CD4-positive, alpha-beta T cell treated with Interleukin-6 at 100 ng/mL for 8 hours (primary cell): ENCODE data around the gene SFSWAP.
"Not testable (repeated sequence)": the region's sequence is repeated elsewhere in the genome, so short reads cannot be mapped to it uniquely, and the experiment has no call there.

ENCODE experiments used
- DNase-seq: peaks from one replicate; pipeline ENCODE4 v3.0.0-alpha.2; 2020; ENCODE audit warnings: mixed read lengths, low spot score

The SFSWAP gene

DNA sequence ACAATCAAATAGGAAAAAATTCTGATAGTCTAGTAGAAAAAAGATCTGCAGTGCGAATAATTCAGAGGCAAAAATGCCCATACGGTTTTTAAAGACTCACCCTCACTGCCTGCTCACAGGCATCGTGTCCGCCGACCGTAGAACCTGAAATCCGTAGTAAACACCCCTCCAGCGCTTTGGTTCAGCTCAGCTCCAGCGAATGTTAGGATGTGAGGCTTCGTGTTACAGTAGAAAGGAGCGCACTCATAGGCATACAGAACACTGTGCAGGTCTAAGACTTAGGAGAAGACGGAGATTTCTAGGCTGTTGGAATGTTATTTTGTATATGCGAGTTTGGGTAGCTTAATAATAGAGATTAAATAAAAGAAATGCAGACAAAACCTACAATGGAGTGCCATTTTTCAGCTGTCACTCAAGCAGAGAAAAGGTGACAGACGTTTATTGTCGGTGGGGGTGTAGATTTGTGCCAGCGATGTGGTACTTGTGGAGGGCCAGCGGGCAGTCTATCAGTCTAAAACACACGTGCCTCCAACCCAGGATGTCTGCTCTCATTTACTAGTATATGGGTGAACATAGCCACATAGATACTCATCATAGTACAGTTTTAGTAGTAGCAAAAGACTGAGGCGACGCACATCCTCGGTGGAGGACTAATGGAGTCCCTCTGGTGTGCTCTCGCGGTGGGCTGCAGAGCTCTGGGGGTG lies 25.7 kb downstream of the SFSWAP start:
- no peak for DNase-seq

DNA sequence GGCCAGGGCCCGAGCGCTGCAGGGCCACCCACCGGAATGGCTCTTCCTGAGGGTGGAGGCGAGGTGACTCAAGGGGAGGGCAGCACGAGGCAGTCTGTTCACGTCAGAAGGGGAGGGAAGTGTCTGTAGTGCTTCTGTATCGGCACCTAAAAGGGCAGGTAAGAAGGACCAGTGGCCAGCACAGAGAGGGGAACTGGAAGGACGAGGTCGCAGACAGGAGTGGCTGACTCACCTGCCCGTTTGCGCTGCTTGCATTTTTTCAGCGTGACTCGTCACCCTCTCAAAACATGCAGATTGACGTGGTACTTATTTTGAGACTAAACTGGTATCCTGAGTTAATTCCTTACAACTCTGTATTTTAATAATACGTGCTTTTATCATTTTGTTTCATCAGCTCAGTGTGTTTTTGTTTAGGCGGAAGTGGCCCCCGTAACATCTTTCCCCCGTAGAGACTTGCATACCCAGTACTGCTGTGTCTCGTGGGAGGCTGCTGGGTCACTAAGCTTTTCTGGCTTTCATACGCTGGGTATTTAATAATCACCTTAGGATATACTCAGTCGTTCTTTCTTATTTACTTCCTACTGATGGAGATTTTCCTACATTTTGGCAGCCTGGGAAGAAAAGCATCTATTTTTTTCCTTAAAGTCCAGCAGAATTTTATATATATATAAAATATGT lies 26.4 kb downstream of the SFSWAP start:
- no peak for DNase-seq

DNA sequence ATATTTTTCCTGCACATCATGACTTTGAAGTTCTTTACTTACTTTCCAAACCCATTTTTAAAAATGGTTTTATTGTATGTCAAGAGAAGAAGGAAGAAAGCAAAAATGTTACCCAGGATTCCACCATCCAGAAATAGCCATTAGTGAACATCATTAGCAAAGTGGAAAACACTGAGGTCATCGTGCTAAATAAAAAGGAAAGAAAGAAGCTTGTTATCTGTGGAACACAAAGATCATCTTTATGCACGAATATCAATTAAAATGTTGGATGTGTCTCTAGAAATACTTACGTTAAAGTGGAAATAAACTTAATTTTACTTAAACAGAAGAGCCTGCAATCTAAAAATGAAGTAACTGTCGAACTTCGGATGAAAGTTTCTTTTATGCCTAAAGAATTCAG lies 27.3 kb downstream of the SFSWAP start:
- no peak for DNase-seq

DNA sequence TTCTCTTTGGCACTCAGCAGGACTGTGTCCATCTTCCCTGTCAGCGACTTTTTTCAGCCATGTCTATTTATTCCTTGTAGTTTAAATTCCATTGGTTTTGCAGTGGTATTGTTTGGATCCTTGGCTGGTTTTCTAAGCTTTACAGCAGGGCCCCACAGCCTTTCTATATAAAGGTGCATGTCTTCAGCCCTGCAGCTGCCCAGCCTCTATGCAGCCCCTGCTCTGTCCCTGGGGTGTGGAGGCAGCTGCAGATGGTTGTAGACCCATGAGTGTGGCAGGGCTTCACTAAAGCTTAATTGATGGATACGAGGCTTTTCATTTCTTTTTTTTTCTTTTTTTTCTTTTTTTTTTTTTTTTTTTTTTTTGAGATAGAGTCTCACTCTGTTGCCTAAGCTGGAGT lies 29.7 kb downstream of the SFSWAP start:
- no peak for DNase-seq

DNA sequence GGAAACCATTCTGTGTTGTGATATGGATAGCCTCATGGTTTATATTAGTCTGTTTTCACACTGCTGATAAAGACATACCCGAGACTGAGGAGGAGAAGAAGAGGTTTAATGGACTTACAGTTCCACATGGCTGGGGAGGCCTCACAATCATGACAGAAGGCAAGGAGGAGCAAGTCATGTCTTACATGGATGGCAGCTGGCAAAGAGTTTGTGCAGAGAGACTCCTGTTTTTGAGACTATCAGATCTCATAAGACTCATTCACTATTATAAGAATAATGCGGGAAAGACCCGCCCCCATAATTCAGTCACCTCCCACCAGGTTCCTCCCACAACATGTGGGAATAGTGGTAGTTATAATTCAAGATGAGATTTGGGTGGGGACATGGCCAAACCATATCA lies 31.9 kb downstream of the SFSWAP start:
- DNase-seq, result not testable (repeated sequence)

DNA sequence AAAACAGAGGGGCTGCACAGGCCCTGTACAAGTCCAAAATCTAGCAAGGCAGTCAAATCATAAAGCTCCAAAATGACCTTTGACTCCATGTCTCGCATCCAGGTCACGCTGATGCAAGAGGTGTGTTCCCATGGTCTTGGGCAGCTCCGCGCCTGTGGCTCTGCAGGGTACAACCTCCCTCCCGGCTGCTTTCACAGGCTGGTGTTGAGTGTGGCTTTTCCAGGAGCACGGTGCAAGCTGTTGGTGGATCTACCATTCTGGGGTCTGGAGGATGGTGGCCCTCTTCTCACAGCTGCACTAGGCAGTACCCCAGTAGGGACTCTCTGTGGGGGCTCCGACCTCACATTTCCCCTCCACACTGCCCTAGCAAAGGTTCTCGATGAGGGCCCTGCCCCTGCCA lies 32.5 kb downstream of the SFSWAP start:
- not testable (repeated sequence) for DNase-seq

DNA sequence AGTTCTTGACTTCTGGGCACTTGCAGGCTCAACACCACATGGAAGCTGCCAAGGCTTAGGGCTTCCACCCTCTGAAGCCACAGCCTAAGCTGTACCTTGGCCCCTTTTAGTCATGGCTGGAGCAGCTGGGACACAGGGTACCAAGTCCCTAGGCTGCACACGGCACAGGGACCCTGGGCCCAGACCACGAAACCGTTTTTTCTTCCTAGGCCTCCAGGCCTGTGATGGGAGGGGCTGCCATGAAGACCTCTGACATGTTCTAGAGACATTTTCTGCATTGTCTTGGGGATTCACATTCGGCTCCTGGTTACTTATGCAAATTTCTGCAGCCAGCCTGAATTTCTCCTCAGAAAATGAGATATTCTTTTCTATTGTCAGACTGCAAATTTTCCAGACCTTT lies 33.0 kb downstream of the SFSWAP start:
- DNase-seq, result not testable (repeated sequence)

DNA sequence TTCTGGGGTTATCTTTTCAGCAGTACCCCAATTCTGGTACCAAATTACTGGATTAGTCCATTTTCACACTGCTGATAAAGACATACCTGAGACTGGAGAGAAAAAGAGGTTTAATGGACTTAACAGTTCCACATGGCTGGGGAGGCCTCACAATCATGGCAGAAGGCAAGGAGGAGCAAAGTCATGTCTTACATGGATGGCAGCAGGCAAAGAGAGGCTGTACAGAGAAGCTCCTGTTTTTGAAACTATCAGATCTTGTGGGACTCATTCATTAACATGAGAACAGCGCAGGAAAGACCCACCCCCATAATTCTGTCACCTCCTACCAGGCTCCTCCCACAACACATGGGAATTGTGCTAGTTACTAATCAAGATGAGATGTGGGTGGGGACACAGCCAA lies 33.8 kb downstream of the SFSWAP start:
- not testable (repeated sequence) for DNase-seq

DNA sequence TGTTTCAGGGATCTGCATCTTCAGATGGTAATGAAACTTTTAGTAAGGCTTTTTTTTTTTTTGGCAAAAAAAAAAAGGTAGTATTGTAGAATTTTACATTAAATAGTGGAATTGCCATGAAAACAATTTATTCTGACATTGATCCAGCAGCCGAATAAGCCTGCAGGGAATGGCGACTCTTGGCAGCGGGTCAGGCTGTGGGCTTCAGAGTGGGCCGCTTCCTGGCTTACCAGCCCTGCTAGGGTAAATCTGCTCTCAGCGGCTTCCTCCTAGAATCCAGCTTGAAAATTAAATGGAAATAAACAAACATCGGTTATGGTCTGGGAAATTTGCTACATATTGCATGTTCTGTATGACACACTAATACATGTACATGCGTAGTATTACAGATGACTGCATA lies 34.8 kb downstream of the SFSWAP start:
- DNase-seq, result no peak

DNA sequence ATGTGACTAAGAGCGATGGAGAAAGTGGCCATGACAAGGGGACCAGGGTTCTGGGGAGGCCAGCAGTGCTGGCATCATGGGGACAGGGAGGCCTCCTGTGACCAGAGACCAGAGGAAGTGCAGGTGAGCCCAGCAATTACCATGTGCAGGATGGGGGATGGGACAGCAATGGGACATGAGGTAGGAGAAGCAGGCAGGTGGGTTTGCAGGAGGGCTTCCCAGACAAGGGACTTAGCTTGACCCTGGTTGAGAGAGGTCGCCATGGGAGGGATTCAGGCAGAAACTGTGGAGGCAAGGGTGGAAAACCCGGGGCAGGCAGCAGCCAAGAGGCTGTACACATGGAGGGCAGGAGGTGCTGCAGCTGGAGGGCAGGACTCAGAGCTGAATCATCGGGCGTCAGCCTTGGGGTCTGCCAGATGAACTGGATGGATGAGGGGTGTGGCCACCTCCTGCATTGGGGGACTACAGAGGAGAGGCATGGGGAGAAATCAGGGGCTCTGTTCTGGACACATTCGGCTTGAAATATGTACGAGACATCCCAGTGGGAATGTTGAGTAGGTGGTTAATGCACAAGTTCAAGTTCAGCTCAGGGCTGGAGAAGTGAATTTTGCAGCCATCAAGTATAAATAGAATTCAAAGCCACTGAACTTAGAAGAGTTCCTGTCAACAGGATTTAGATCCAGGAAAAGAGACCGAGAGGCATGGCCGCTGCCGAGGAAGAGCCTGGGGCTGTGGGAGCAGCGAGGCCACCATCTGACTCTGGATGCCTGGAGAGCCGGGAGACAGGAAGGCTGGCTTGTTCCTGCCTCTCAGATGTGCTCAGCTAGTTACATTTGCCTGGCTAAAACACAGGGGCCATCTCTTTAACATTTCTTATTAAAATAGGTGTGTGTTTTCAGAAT lies 36.6 kb downstream of the SFSWAP start:
- no peak for DNase-seq

DNA sequence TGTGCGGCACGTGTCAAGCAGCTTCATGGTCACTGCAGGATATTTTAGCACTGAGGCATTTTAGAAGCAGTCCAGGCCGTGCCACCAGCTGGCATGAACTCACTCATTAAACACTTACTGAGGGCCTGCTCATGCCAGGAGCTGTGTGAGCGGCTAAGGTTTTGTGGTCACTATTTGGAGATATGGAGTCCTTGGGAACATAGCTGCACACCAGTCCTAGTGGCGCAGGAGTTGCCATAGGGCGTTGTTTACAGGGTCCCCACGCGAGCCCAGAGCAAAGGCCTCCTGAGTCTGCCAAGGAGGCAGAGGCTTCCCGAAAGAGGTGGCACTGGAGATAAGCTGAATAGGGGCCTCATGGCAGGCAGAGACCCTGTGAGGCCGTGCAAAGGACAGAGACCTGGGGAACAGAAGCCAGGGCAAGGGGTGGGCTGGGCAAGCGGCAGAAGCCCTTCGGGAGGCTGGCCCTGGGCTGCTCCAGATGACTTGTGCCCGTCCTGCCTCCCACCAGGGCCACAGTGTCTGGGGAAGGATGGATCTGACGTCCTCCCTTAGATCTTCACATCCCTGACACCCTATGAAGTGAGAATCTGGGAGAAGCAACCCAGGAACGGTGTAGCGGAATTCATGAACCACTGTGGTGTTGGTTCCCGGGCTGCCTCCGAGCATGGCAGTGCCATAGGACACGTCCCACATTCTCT lies 38.9 kb downstream of the SFSWAP start:
- no peak for DNase-seq

DNA sequence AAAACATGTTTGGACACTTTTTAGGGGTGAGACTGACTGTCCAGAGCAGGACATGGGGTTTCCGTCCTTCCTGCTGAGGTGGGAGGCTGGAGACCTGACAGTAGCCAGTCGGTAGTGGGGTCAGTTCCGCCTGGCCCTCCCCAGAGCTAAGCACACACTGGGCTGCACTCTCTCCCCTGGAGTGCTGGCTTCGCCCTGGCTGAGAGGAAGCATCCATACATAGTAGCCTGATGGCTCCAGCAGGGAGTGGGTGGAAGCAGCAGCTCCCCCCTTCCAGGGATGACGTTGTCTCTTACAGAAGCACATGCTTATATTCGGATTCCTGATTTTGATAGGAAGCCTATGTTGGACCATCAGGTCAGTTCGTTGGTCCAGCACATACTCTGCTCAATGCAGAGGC lies 40.4 kb downstream of the SFSWAP start:
- no peak for DNase-seq

DNA sequence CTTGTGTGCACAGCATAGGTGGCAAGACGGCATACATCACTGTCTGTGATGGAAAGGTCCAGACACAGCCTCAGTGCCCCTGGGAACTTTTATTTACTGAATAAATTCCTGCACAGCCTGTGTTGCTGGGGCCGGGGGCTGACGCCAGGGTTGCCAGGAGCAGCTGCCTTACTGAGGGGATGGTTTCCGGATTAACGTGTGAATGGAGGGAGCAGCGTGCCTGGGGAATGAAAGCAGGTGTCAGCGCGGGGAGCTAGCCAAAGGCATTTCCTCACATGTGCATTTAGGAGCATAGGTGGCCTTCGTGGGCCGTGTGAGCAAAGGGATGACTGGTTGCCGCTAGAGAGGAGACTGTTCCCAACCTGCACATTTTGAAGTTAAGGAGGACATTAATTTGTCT lies 41.6 kb downstream of the SFSWAP start:
- no peak for DNase-seq

DNA sequence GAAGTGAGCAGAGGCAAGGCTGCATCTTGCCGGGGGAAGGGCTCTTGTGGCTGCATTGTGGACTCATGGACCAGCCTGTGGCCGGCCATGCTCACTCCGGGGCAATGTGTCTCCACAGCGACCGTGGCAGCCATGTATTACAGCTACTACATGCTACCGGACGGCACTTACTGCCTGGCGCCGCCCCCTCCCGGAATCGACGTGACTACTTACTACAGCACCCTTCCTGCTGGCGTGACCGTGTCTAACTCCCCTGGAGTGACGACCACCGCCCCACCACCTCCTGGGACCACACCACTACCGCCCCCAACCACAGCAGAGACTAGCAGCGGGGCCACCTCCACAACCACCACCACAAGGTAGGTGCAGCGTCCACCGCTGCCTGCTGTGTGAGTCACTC lies 42.1 kb downstream of the SFSWAP start:
- DNase-seq, result no peak

DNA sequence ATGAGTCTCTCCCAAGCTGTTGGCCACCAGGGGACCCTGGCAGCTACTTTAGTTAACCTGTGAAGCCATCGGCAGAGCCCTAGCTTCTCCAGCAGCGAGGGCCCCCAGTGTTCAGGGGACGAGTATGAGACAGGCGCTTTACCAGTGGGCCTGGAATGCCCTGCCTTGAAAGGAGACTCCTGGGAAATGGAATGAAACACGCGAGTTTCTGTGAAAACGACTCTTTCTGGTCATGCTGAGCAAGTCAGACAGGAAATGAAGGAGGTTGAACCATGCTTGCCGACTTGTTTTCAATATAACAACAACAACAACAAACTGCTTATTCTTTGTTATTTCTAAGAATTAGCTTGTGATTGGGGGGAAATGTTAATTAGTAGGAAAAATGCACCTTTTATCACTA lies 42.9 kb downstream of the SFSWAP start:
- no peak for DNase-seq

DNA sequence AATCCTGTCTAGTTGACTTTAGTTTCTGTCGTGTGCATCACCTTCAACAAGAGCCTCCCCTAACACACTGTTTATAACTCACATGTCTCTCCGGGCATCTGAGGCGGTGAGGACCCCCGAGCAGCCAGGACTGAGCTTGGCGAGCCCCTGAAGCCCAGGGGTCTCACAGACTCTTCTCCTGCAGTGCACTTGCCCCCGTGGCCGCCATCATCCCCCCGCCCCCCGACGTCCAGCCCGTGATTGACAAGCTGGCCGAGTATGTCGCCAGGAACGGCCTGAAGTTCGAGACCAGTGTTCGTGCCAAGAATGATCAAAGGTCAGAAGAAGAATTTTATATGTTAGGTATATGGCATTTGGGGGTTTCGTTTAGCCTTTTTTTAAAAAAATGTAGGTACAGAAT lies 43.3 kb downstream of the SFSWAP start:
- no peak for DNase-seq

DNA sequence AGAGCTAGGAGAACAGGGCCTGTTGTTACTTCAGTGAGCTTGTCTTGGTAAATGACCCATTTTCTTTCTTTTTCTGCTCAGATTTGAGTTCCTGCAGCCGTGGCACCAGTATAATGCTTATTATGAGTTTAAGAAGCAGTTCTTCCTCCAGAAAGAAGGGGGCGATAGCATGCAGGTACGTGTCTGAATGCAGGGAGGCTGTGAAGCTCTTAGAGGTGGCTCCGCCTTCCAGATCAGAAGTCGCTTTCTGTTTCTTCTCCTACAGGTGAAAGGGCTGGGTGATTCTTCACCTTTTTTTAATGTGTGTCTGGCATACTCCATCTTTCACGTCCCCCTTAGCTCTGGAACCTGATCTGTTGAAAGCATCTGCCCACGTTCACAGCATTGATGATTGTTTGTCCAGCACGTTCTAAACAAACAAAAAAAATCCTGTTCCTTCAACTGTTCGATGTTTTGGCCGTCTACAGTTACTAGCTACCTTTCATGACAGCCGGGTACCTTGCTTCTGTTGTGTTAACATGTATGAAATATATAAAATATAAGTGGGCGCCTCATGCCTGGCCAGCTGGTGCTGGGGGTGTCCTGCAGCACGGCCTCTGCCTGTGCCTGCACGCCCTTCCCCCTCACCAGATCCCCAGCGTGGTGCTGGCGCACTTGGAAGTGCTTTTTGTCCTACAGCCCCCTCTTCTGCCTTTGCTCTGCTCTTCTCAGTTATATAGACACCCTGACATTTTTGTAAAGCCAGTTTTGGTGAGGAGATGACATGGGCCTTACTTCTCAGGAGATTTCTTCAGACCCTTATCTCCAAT lies 44.6 kb downstream of the SFSWAP start:
- peak; percentile 25 for DNase-seq

DNA sequence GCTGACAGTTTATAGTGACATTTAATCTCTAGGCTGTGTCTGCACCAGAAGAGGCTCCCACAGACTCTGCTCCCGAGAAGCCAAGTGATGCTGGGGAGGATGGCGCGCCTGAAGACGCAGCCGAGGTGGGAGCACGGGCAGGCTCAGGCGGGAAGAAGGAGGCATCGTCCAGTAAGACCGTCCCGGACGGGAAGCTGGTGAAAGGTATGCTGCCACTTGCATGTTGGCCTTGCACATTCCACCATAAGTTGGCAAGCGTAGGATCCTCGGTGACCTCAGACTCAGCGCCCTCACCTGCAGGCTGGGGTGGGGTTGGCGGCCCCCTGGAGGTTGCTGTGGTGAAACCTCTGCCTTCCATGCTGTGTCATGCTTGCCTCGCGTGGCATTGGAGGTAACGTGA lies 45.6 kb downstream of the SFSWAP start:
- DNase-seq, result no peak

DNA sequence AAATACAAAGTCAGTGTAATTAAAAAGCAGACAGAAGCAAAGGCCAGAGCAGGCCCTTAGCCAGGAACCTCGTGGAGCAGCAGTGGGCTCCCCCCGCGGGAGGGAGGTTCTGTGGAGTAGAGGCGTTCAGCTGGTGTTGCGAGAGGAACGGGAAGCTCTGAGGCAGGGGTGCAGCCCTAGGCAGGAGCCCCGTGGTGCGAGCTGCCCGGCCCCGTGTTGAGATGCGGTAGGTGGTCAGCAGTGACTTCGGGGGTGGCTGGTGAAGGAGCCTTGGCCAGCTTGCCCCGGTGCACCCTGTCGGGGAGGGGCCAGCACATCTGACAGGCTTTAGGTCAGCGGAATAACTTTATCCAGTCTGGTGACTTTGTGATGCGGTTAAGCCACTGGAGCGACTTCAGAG lies 46.2 kb downstream of the SFSWAP start:
- DNase-seq, result no peak

DNA sequence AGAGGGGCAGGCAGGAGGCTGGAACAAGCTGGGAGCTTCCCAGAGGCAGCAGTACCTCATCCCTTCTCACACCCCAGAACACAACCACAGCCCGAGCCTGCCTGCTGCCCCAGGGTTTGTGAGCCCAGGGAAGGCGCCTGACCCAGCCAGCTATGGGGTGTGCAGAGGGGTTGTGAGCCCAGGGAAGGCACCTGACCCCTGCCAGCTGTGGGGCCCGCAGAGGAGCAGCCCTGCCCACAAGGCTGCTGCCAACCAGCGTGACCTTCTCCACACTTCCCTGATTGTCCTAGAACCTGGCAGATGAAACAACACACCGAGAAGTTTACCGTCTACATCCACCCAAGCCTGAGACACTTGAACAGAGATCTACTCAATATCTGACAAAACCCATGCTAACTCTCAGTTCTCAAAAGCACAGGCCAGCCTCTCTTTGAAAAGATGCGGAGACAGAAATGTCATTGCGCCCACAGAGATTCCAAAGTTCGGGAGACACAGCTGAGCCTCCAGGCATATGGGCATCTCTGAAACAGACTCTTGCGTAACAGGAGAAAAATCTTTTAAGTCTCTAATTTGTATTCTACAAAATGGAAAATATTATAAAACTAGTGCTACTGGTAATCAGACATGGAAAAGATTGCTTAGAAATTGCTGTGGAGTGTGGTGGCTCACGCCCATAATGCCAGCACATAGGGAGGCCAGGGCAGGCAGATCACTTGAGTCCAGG lies 47.3 kb downstream of the SFSWAP start:
- no peak for DNase-seq

DNA sequence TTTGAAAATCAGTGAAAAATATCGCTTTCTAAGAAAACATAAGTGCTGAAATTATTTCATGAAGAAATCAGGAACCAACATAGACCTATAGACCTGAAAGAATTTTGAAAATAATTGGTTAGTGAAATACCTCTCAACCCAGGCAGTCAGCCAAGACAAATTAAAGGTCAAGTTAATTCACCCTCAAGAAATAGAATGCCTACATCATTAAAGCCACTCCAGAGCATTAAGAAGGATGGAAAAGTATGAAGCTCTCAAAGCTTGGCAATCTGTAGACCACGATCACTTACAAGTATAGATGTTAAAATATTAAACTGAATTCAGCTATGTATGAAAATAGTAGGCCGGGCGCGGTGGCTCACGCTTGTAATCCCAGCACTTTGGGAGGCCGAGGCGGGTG lies 48.3 kb downstream of the SFSWAP start:
- DNase-seq, result no peak
